Activated effector memory CD4-positive, alpha-beta T cell treated with Interleukin-2 at 50 U/mL for 16 hours (primary cell): ENCODE measurements around the gene TSN.
"Not testable (repeated sequence)": the region's sequence is repeated elsewhere in the genome, so short reads cannot be mapped to it uniquely, and the experiment has no call there.

Source experiments
- DNase-seq: peaks from one replicate; pipeline ENCODE4 v3.0.0-alpha.2; 2020

Gene TSN

GRCh38 chr2:121803503-121803902 is 48.1 kb downstream of the TSN start:
- DNase-seq = no peak

- no peak for DNase-seq
Observed at GRCh38 chr2:121804340-121804739, 48.9 kb downstream of the TSN start.

GRCh38 chr2:121804997-121805765 is 49.7 kb downstream of the TSN start:
- DNase-seq = no peak

- no peak for DNase-seq
Observed at GRCh38 chr2:121805766-121806143, 50.3 kb downstream of the TSN start.

- not testable (repeated sequence) for DNase-seq
Observed at GRCh38 chr2:121807771-121808170, 52.3 kb downstream of the TSN start.

GRCh38 chr2:121809607-121810006 is 54.2 kb downstream of the TSN start:
- DNase-seq = no peak

- no peak for DNase-seq
Observed at GRCh38 chr2:121810959-121811853, 55.8 kb downstream of the TSN start.

- not testable (repeated sequence) for DNase-seq
Observed at GRCh38 chr2:121813083-121813482, 57.6 kb downstream of the TSN start.

GRCh38 chr2:121815216-121815615 is 59.8 kb downstream of the TSN start:
- DNase-seq = no peak

- DNase-seq = no peak
Observed at GRCh38 chr2:121816797-121817196, 61.3 kb downstream of the TSN start.

GRCh38 chr2:121817304-121817703 is 61.9 kb downstream of the TSN start:
- DNase-seq = not testable (repeated sequence)
